GM12878 (cell line): ENCODE results near the gene SLC39A8. TPM values are rescaled to one million over a fixed set of nuclear protein-coding genes. Genes with fewer than 3 reads are reported as not detected.

Experiments
- ATAC-seq: fragments of 200-7000 bp; cut with Tn5 transposase; 3 replicates; pipeline ENCODE4 v1.9.1; 2020; ENCODE audit warnings: mild to moderate bottlenecking, moderate library complexity
- BruUV-seq: library from RNA; stranded (reverse); fragments of 400-500 nt; replicated peaks from 2 replicates; lab custom pipeline; 2021; lab: Mats Ljungman, UMichigan
- CTCF ChIA-PET: fragments of 300-600 bp; sonication (Branson Sonifier 250); formaldehyde crosslinking; extraction: SDS; loops from one replicate; lab custom pipeline; 2021; ENCODE audit warnings: inconsistent platforms; lab: Yijun Ruan, JAX
- POLR2A ChIA-PET: fragments of 350-600 bp; formaldehyde crosslinking; extraction: SDS; loops from one replicate; lab custom pipeline; 2021; ENCODE audit warnings: inconsistent platforms; lab: Charles Lee
- RAD21 ChIA-PET: fragments of 300-600 bp; sonication (Branson Sonifier 250); formaldehyde crosslinking; loops from one replicate; lab custom pipeline; 2023; ENCODE audit warnings: antibody characterized with exemption; ENCODE audit not compliant: unreplicated experiment; lab: Charles Lee
- SMC1A ChIA-PET: fragments of 300-600 bp; sonication (Branson Sonifier 250); formaldehyde crosslinking; loops from one replicate; lab custom pipeline; 2023; ENCODE audit not compliant: unreplicated experiment, uncharacterized antibody; lab: Charles Lee
- DNase-seq: peaks from one replicate; pipeline ENCODE4 v3.0.0-alpha.2; 2011; ENCODE audit warnings: low read depth, low spot score
- FAIRE-seq: peaks from 3 replicates; lab custom pipeline; 2011; peaks lifted over from hg19 to GRCh38; lab: Jason Lieb, UNC
- H2AFZ ChIP-seq: 2 replicates; pipeline ENCODE4 v1.6.0; 2011; ENCODE audit warnings: low read depth, low read length, control low read depth; ENCODE audit not compliant: control insufficient read depth
- H3K27ac ChIP-seq: 2 replicates; pipeline ENCODE4 v1.5.1; 2011; ENCODE audit warnings: control low read depth; ENCODE audit not compliant: control insufficient read depth, insufficient read depth
- H3K27me3 ChIP-seq, 2 experiments: replicated peaks in 1 of 2; 2 replicates each; pipeline versions ENCODE4 v1.6.0 to v1.6.1; 2011; ENCODE audit warnings: low read length in 1 of 2; ENCODE audit not compliant: control insufficient read depth in 2 of 2, insufficient read depth in 2 of 2
- H3K36me3 ChIP-seq, 2 experiments: 2 replicates each; pipeline ENCODE4 v1.5.1; 2011; ENCODE audit warnings: low read length in 1 of 2; ENCODE audit not compliant: control insufficient read depth in 2 of 2, insufficient read depth in 2 of 2
- H3K4me1 ChIP-seq: 2 replicates; pipeline ENCODE4 v1.6.1; 2011; ENCODE audit warnings: mild to moderate bottlenecking, low read length, moderate library complexity, mixed read lengths; ENCODE audit not compliant: control insufficient read depth, insufficient read depth
- H3K4me2 ChIP-seq: 2 replicates; pipeline ENCODE4 v1.6.0; 2011; ENCODE audit warnings: control low read depth; ENCODE audit not compliant: control insufficient read depth, insufficient read depth
- H3K4me3 ChIP-seq: fragments of 200-600 bp; sonication (generic); 2 replicates; pipeline ENCODE4 v1.5.1; 2016
- H3K79me2 ChIP-seq: 2 replicates; pipeline ENCODE4 v1.6.0; 2011; ENCODE audit warnings: low read length; ENCODE audit not compliant: control insufficient read depth, insufficient read depth
- H3K9ac ChIP-seq: 2 replicates; pipeline ENCODE4 v1.8.0; 2011; ENCODE audit warnings: low read length, control low read depth, mixed read lengths; ENCODE audit not compliant: control insufficient read depth, insufficient read depth
- H3K9me3 ChIP-seq: replicated peaks from 3 replicates; pipeline ENCODE4 v1.5.1; 2011; ENCODE audit warnings: mild to moderate bottlenecking, low read length; ENCODE audit not compliant: control insufficient read depth, insufficient read depth
- H4K20me1 ChIP-seq: 2 replicates; pipeline ENCODE4 v1.6.0; 2011; ENCODE audit not compliant: control insufficient read depth, insufficient read depth
- ATF2 ChIP-seq: IDR thresholded peaks from 2 replicates; pipeline ENCODE4 v1.6.1; 2012; ENCODE audit warnings: low read length, inconsistent platforms
- BHLHE40 ChIP-seq, 2 experiments: fragments of 450-650 bp in 1 of 2; IDR thresholded peaks; 2 replicates each; pipeline ENCODE4 v1.6.1; 2011 to 2017; ENCODE audit warnings: low read depth in 2 of 2, borderline replicate concordance in 1 of 2, improper control_type of control experiment in 1 of 2, low read length in 1 of 2, mild to moderate bottlenecking in 1 of 2
- CREB1 ChIP-seq: IDR thresholded peaks from 2 replicates; pipeline ENCODE4 v1.6.1; 2012; ENCODE audit warnings: low read depth, mild to moderate bottlenecking, inconsistent platforms
- ELK1 ChIP-seq: IDR thresholded peaks from 2 replicates; pipeline ENCODE4 v1.6.1; 2012; ENCODE audit warnings: low read depth, low read length, improper control_type of control experiment
- IRF5 ChIP-seq: fragments of 450-650 bp; IDR thresholded peaks from 2 replicates; pipeline ENCODE4 v1.6.1; 2017; ENCODE audit warnings: borderline replicate concordance
- KDM1A ChIP-seq: fragments of 200-600 bp; sonication (generic); IDR thresholded peaks from 2 replicates; pipeline ENCODE4 v1.6.1; 2016; ENCODE audit warnings: borderline replicate concordance
- MYB ChIP-seq: fragments of 150-350 bp; IDR thresholded peaks from 2 replicates; pipeline ENCODE4 v1.6.1; 2014; ENCODE audit warnings: mild to moderate bottlenecking, low read depth, low read length, borderline replicate concordance
- MYC ChIP-seq: IDR thresholded peaks from 2 replicates; pipeline ENCODE4 v1.6.1; 2011; ENCODE audit warnings: mild to moderate bottlenecking, low read length, moderate library complexity, inconsistent platforms; ENCODE audit not compliant: insufficient read depth, insufficient replicate concordance, insufficient read length, severe bottlenecking
- PML ChIP-seq: IDR thresholded peaks from 2 replicates; pipeline ENCODE4 v1.6.1; 2012; ENCODE audit warnings: low read length, inconsistent platforms
- POU2F2 ChIP-seq: IDR thresholded peaks from 3 replicates; pipeline ENCODE4 v1.6.1; 2011; ENCODE audit warnings: low read depth, mild to moderate bottlenecking, low read length, borderline replicate concordance
- RELB ChIP-seq: fragments of 450-650 bp; IDR thresholded peaks from 2 replicates; pipeline ENCODE4 v1.6.1; 2017; ENCODE audit warnings: low read depth, mild to moderate bottlenecking, moderate library complexity
- RUNX3 ChIP-seq: IDR thresholded peaks from 2 replicates; pipeline ENCODE4 v1.6.1; 2012; ENCODE audit warnings: low read length, inconsistent platforms
- SREBF1 ChIP-seq: IDR thresholded peaks from 2 replicates; pipeline ENCODE4 v1.6.1; 2012; ENCODE audit warnings: mild to moderate bottlenecking, low read length
- SUPT20H ChIP-seq: IDR thresholded peaks from 2 replicates; pipeline ENCODE4 v1.6.1; 2011; ENCODE audit warnings: low read depth, mild to moderate bottlenecking, low read length, moderate library complexity, borderline replicate concordance; ENCODE audit not compliant: control insufficient read depth
- USF1 ChIP-seq: IDR thresholded peaks from 2 replicates; pipeline ENCODE4 v1.6.1; 2011; ENCODE audit warnings: borderline replicate concordance, low read depth, mild to moderate bottlenecking, moderate library complexity, mixed read lengths, low read length; ENCODE audit not compliant: insufficient read depth; ENCODE audit errors: extremely low read length
- YBX1 ChIP-seq: fragments of 450-650 bp; IDR thresholded peaks from 2 replicates; pipeline ENCODE4 v1.6.1; 2016; ENCODE audit warnings: antibody characterized with exemption
- ZNF217 ChIP-seq: fragments of 450-650 bp; IDR thresholded peaks from 2 replicates; pipeline ENCODE4 v1.6.1; 2017; ENCODE audit warnings: antibody characterized with exemption, mild to moderate bottlenecking
- WGBS: methylation state at CpG from one replicate; pipeline ENCODE4 v1.1.6; 2016; ENCODE audit warnings: low lambda C conversion rate; ENCODE audit not compliant: insufficient replicate concordance, insufficient coverage; ENCODE audit errors: missing lambda C conversion rate; 5-methylcytosine and 5-hydroxymethylcytosine counted together
- in situ Hi-C: fragments of 300-500 bp; cut with MboI; formaldehyde crosslinking; loops from 9 replicates; pipeline ENCODE4 v1.14.3; 2018; ENCODE audit warnings: mixed read lengths
- intact Hi-C: fragments of 100-400 bp; cut with micrococcal nuclease; formaldehyde crosslinking; loops from one replicate; pipeline ENCODE4 v1.14.2; 2022; ENCODE audit not compliant: unreplicated experiment
- polyA plus RNA-seq, 11 experiments: library from polyadenylated mRNA; depleted of rRNA in 4 of 11; unstranded in 6 of 11; stranded (reverse) in 5 of 11; fragments of >200 nt; fragmentation: Nextera tagmentation in 4 of 11; fragmentation: Illumina TruSeq in 1 of 11; extraction: Ambion mirVana in 4 of 11; extraction: Trizol in 1 of 11; gene quantifications; 1 replicate in 1 of 11; 2 replicates in 10 of 11; pipeline versions ENCODE4 v1.2.1 to v1.2.3, GENCODE V29; 2011 to 2016; ENCODE audit warnings: inconsistent platforms in 2 of 11, missing spikeins in 2 of 11, low read depth in 1 of 11
- total RNA-seq, 4 experiments: library from RNA; depleted of rRNA in 3 of 4; stranded (reverse); fragments of >200 nt in 3 of 4; fragmentation: Illumina TruSeq in 1 of 4; extraction: Trizol in 1 of 4; gene quantifications; 2 replicates each; pipeline versions ENCODE4 v1.2.1 to v1.2.3, GENCODE V29; 2013 to 2021

SLC39A8 gene
- total and polyA plus RNA-seq, 10 of the 15 experiments (the other 5 are each of a cell fraction or from before 2014, with no cell fraction given), result 7.9 to 47.8 (median 32.8) TPM

- FAIRE-seq, result no peak
- 39% methylated on average over 2 of the region's 2 CpGs for WGBS
- no peak for TF ChIP-seq MYB
- TF ChIP-seq RUNX3, result no peak
- no peak for TF ChIP-seq ATF2
- TF ChIP-seq ZNF217, result no peak
- TF ChIP-seq RELB, result no peak
- TF ChIP-seq YBX1, result no peak
- TF ChIP-seq BHLHE40 (IDR thresholded peaks at IDR 0.05; ENCODE audit: borderline replicate concordance in 1 of 2, low read depth in 2 of 2, low read length in 1 of 2), result no peak
- no peak for TF ChIP-seq MYC
- TF ChIP-seq SUPT20H, result no peak
- TF ChIP-seq CREB1, result no peak
- no peak for TF ChIP-seq ELK1
- no peak for TF ChIP-seq KDM1A
- no peak for TF ChIP-seq PML
- TF ChIP-seq IRF5, result no peak
- TF ChIP-seq POU2F2, result no peak
- TF ChIP-seq USF1, result no peak
- no peak for TF ChIP-seq SREBF1
Measured at GRCh38 chr4:102354671-102355454, 9.6 kb upstream of the SLC39A8 start.

More at GRCh38 chr4:102354671-102355454, 9.6 kb upstream of the SLC39A8 start:
- Histone ChIP-seq H3K4me1 (no peaks in the 10 kb centered on the region), H3K27ac (no peak overlapping the region), H3K79me2 (no peaks in the 10 kb centered on the region), H3K36me3 (no peaks in the 10 kb centered on the region), H4K20me1 (no peaks in the 10 kb centered on the region), H2AFZ (no peak overlapping the region), H3K4me2 (no peak overlapping the region), H3K4me3 (no peak overlapping the region), H3K9me3 (no peaks in the 10 kb centered on the region), H3K27me3 (no peaks in the 10 kb centered on the region), H3K9ac (no peak overlapping the region)
- ATAC-seq (no peak), DNase-seq (no peak)
- RAD21 ChIA-PET, result no interaction called here
- no TSS peak for BruUV-seq
- SMC1A ChIA-PET, result no interaction called here
- in situ Hi-C loops, result no loop called here
- intact Hi-C loops, result no loop called here
- CTCF ChIA-PET, result interaction anchor here (0.8 kb wide), 1 partner anchor 1263 kb away, joined by 3 read pairs; no protein-coding TSS in a partner anchor
- POLR2A ChIA-PET, result no interaction called here
